AML-193 (cell line): Measurements from ENCODE around the gene HPS6.
A peak's percentile ranks its signal among the peaks of the same experiment; 100 is the strongest.
"Not testable (repeated sequence)": the region's sequence is repeated elsewhere in the genome, so short reads cannot be mapped to it uniquely, and the experiment has no call there.

ENCODE experiments used
- DNase-seq, 2 experiments: peaks; one replicate each; lab custom pipeline; 2025; lab: John Stamatoyannopoulos, UW

The HPS6 gene

DNA sequence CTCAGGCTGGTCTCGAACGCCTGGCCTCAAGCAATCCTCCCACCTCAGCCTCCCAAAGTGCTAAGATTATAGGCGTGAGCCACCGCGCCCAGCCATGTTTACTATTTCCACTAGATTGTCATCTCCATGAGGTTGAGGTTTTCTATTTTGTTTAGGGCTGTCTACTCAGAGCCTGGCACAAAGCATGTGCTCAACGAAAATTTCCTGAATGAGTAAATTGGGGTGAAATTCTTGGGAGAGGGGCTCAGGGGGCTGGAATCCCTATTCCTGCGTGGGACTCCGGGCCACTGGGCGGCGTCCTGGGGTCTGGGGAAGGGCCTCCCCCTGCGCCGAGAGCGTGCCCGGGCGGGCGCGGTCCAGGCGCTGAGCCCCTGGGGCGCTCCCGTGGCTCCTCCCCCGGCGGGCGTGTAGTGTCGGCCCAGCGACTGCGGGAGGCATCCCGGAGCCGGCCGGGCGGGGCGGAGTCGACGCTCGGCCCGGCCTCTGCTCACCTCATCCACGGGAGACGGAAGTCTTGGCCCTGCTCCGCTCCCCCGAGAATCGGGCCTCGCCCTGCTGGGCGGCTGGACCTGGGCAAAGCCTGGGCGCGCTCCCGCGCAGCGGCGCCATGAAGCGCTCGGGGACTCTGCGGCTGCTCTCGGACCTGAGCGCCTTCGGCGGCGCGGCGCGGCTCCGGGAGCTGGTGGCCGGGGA, at the start of gene HPS6:
HPS6 (plus strand) TSS at position 482 of the 693 bp plus-strand sequence; CDS start at position 608, 126 bp downstream.
- DNase-seq: peak; percentile 83 to 89

DNA sequence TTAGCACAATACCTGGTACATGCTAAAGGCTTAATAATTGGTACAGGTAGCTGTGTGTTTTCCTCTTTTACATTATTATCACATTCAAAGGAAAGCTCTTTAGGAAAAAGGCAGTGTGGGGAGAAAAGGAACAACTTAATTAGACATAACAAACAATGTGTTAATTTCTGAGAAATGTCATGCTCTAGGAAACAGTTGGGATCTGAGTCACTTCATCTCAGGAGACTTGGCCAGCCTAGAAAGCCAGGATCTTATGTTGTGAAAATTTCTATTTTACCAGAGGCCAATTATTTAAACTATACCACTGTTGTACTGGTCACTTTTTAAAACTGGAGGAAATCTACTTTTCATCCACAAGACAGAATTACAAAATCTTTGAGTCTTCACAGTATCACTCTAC, 48.7 kb upstream of the HPS6 start:
- no peak for DNase-seq

DNA sequence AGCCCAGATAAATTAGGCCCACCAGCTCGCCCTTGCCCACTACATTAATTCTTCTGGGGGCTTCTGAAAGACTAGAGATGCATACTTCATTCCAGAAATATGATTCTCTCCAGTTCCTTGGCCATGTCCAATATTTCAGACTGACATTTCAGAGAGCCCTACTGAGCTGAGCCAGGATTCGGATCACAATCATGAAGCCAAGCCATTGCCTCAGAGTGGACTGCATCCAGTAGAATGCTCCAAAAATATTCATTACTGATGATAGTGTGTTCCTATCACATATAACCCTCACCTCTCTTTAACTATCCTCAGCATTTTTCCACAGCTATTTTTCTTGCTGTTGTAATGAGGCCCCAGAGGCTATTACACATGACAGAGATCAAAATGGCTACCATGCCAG, 47.9 kb upstream of the HPS6 start:
- DNase-seq: no peak

DNA sequence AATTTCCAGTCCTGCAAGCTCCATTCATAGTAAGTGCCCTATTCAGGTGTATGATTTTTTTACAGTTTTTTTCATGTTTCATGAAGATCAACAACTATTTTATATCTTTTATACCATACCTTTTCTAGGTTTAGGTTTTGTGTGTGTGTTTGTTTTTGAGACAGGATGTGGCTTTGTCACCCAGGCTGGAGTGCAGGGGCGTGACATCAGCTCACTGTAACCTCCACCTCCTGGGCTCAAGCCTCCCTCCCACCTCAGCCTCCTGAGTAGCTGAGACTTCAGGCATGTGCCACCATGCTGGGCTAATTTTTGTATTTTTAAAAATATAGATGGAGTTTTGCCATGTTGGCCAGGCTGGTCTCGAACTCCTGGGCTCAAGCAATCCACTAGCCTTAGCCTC, 44.2 kb upstream of the HPS6 start:
- DNase-seq: no peak

DNA sequence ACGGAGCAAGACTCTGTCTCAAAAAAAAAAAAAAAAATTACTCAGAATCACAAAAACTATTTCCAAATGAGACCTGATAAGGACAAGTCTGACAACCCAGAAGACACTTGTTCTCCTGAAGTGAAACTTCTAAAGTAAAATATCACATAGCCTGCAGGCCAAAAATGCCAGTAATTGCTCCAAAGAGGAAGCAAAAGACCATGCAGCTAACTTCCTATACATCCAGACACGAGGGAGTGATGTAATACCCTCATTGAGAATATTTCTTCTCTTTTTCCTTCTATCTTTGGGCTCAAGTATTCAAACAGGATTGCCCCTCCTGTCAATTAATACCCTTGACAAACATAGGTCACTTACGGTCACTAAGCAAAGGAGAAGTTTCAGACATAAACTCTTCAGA, 40.4 kb upstream of the HPS6 start:
- peak; percentile 75 to 76 for DNase-seq

DNA sequence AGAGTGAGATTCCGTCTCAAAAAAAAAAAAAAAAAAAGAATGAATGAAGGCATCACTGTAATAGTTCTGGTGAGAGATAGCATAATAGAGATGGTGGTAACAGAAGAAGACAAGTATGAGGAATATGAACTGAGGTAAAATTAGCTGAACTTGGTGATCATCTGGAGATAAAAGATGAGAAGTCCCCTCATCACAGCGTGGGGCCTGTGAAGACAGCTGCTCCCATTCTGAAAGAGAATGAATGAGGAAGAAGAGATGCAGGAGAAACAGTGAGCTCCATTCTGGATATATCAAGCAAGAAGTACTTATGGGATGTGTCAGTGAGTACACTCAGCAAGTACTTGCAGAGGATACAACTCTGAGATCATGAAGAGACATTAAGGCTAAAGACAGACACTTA, 37.9 kb upstream of the HPS6 start:
- no peak for DNase-seq

DNA sequence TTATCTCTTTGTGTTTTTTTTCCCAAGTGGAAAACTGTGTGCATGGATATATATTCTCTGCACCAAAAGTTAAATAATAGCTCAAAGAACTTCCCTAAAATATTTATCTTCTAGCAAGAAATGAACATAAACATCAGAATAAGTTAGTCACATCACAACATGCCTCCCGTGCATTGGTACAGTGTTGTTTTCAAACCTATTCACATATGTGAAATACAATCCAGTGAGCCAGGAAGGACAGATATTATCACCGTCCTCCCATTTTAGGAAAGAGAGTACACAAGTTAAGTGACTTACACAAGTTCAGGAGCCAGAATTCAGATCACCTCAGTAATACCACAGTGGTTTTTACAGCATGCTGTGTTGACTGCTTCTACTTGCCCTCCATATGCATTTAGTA, 31.4 kb upstream of the HPS6 start:
- no peak for DNase-seq

DNA sequence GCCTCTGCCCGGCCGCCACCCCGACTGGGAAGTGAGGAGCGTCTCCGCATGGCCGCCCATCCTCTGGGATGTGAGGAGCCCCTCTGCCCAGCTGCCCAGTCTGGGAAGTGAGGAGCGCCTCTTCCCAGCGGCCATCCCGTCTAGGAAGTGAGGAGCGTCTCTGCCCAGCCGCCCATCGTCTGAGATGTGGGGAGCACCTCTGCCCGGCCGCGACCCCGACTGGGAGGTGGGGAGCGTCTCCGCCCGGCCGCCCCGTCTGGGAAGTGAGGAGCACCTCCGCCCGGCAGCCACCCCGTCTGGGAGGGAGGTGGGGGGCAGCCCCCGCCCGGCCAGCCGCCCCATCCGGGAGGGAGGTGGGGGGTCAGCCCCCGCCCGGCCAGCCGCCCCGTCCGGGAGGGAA, 29.3 kb upstream of the HPS6 start:
- not testable (repeated sequence) for DNase-seq

DNA sequence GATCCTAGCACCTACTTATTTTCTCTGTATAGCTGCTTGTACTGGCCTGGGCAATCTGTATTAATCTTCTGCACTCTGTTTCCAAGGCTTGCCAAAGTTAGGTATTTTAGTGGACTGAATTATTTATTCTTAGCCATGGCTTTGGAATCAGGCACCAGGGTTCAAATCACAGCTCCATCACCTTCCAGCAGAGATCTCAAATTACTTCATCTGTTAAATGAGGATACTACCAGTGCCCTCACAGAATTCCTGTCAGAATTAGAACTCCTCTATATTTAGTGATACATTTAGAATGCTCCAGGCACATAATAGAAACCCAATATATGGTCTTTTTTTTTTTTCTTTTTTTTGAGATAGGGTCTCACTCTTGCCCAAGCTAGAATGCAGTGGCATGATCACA, 26.7 kb upstream of the HPS6 start:
- no peak for DNase-seq

DNA sequence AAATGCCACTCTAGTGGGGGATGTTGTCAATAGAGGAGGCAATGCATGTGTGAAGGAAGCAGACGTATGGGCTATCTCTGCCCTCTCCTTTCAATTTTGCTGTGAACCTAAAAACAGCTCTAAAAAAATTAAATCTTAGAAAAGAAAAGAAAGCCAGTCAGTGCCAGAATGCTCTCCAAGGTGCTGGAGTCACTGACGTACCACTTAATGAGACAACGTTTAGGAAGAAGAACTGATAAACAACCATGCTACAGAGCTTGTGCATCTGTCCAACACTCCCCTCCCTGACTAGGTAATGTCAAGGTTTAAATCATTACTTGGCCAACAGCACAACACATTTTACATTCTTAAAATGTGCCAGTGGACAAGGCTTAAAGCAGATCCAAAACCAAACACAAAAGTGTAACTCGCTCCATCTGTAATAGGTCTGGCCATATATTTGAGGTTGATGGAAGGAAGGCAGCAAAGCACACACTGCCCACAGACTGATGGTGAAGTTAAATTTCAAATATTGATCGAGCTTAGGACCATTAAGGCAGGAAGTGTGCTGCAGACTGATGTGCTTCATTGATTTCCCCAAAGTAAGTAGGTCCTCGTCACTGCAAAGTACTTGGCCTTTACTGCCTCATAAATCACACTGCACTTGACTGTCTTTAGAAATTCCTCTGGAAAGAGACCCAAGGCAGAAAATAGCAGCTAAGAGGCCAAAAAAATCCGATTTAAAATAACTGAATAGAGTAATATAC, 24.7 kb upstream of the HPS6 start:
- no peak for DNase-seq

DNA sequence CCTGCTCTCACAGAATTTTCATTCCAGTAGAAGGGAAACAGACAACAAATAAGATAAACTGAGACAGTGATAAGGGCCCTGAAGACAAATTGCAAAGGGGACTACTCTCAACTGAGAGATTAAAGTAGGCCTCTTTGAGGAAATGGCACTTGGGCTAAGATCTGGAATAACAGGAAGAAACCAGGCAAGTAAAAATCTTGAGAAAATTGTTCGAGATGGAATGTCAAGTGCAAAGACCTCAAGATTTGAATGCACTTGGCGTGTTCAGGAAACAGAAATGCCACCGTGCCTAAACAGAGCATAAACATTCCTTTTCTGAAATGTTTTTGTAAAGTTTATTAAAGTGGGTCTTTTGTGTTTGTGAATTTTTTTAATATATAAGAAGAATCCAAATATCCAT, 19.9 kb upstream of the HPS6 start:
- DNase-seq: no peak

DNA sequence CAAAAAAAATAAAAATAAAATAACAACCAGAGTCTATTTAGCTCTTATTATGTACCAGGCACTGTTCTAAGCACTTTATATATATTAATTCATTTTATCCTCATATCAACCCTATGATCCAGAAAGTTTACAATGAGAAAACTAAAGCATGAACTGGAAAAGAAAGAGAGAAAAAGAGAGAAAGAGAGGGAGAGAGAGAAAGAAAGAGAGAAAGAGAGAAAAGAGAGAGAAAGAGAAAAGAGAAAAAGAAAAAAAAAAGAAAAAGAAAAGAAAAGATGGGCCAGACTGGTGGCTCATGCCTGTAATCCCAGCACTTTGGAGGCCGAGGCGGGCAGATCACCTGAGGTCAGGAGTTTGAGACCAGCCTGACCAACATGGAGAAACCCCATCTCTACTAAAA, 19.1 kb upstream of the HPS6 start:
- DNase-seq: no peak

DNA sequence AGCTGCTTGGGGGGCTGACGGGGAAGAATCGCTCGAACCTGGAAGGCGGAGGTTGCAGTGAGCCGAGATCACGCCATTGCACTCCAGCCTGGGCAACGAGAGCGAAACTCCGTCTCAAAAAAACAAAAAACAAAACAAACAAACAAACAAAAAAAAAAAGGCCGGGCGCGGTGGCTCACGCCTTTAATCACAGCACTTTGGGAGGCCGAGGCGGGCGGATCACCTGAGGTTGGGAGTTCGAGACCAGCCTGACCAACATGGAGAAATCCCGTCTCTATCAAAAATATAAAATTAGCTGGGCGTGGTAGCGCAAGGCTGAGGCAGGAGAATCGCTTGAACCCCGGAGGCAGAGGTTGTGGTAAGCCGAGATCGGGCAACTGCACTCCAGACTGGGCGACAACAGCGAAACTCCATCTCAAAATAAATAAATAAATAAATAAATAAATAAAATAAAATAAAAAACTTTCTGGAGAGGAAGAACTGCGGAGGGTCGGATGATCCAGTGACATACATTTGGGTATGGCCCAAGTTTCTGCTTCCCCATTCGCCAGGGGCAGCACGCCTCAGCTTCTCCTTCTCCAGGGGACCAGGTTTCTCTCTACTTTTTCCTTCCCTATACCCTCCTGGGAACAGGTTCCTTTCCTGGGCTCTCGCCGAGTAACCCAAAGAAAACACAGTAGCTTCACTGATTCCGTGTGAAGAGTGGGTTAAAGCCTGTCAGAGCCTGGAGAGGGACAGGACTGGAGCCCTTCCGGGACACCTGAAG, 10.1 kb upstream of the HPS6 start:
- DNase-seq: peak; percentile 22 to 32

DNA sequence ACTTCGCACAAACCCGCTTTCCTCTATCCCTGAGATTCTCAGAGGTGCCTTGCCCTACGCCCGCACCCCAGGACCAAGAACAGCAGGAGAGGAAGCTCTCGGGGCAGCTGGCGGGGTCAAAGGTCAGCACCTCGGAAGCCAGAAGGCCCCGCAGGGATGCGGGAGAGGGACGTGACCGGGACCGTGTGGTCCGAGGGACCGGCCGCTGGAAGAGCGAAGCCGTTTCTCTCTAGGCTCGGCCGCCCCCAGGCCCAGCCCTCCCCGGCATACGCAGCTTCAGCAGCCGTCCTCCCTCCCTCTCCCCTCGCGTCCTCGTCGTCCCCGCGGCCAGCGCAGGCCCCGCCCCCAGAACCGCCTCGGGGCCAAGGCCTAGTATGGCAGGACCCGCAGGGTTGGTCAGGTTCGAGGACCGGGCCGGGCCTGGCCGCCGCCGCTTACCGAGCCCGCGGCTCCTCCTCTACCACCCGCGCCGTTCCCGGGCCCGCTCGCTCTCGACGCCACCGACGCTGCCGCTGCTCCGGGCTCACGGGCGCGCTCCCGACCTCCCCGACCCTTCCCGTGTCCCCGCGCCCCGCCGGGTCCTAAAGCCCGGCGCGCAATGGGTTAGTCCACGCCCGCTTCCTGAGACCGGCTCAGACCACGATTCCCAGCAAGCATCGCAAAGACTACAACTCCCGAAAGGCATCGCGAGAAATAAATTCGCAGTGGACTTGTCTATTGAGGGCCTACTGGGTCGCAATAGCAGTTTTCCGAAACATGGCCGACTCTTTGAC, 9.3 kb upstream of the HPS6 start, which contains the start of gene ARMH3:
ARMH3 (minus strand) TSS at position 527 of the 773 bp plus-strand sequence. CDS start 16,059 bp downstream, outside the sequence.
- DNase-seq: peak; percentile 93 to 95

DNA sequence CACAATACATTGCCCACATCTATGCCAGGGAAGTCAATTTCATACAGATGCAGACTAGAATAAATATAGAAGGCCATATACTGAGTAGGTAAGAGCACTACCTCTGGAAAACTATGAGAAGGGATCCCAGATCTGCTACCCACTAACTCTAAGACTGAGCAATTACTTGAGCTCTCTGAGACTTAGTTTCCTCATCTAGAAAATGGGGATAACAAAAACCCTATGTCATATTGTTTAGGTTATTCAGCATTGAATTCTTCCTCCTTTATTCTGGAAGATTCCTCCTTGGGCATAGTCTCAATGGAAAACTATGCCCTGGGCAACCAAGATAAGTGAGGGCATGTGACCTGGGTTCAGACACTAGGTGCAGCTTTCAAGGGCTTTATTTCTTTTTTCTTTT, 5.2 kb upstream of the HPS6 start:
- no peak for DNase-seq

DNA sequence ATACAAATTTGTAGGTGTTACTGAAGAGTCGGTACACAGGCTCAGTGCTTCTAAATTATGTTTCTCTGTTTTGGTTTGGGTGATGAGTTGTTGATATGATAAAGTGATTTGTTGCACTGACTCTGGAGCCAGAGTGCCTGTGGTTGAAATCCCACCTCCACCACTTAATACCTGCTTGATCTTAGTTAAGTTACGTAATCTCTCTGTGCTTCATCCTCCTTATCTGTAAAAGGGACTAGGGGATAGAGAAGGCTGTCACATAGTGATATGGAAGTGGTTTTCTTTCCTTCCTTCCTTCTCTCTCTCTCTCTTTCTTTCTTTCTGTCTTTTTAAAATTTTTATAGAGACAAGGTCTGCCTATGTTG, 664 bp upstream of the HPS6 start:
- DNase-seq: no peak

DNA sequence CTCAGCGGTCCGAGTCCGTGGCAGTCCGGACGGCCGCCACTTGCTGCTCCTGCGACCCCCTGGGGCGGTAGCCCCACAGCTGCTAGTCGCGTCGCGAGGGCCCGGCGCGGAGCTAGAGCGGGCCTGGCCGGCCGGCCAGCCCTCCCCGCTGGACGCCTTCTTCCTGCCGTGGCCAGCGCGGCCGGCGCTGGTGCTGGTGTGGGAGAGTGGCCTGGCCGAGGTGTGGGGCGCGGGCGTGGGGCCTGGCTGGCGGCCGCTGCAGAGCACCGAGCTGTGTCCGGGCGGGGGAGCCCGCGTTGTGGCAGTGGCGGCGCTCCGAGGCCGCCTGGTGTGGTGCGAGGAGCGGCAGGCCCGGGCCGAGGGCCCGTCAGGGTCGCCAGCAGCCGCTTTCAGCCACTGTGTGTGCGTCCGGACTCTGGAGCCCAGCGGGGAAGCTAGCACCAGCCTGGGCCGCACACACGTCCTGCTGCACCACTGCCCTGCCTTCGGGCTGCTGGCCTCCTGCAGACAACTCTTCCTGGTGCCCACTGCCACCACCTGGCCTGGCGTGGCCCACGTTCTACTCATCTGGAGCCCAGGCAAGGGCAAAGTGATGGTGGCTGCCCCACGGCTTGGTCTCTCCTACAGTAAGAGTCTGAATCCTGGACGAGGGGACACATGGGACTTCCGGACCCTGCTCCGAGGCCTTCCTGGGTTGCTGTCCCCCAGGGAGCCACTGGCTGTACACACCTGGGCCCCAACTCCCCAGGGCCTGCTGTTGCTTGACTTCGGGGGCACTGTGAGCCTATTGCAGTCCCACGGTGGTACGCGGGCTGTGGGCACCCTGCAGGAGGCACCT, 631 bp downstream of the HPS6 start:
- peak; percentile 10 to 12 for DNase-seq

DNA sequence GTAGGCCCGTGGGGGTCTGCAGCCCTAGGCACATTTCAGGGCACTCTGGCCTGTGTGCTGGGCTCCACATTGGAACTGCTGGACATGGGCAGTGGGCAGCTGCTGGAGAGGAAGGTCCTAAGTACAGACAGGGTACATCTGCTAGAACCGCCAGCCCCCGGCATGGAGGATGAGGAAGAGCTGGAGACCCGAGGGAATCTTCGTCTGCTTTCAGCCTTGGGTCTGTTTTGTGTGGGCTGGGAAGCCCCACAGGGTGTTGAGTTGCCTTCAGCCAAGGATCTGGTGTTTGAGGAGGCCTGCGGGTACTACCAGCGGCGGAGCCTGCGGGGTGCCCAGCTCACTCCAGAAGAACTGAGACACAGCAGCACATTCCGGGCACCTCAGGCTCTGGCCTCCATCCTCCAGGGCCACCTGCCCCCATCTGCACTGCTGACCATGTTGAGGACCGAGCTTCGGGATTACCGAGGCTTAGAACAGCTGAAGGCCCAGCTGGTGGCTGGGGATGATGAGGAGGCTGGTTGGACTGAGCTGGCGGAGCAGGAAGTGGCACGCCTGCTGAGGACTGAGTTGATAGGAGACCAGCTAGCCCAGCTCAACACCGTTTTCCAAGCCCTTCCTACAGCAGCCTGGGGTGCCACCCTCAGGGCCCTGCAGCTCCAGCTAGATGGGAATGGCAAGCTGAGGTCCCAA, 1.4 kb downstream of the HPS6 start:
- no peak for DNase-seq

DNA sequence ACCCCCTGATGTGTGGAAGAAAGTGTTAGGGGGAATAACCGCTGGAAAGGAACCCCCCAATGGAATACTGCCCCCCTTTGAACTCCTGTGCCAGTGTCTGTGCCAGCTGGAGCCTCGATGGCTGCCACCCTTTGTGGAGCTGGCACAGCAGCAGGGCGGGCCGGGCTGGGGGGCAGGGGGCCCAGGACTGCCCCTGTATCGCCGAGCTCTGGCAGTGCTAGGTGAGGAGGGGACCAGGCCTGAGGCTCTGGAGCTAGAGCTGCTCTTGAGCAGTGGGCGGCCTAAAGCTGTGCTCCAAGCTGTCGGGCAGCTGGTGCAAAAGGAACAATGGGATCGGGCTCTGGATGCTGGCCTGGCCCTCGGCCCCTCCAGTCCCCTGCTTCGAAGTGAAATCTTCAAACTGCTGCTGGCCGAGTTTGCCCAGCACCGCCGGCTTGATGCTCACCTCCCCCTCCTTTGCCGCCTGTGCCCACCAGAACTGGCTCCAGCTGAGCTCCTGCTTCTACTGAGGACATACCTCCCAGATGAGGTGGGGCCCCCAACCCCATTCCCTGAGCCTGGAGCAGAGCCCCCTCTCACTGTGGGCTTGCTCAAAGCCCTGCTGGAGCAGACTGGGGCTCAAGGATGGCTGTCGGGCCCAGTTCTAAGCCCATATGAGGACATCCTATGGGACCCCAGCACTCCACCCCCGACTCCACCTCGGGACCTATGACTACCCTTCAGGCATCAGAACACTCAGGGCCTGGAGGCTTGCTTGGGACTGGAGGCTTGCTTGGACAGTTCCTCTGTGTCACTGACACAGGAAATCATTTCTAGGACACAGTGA, 2.2 kb downstream of the HPS6 start:
- no peak for DNase-seq

DNA sequence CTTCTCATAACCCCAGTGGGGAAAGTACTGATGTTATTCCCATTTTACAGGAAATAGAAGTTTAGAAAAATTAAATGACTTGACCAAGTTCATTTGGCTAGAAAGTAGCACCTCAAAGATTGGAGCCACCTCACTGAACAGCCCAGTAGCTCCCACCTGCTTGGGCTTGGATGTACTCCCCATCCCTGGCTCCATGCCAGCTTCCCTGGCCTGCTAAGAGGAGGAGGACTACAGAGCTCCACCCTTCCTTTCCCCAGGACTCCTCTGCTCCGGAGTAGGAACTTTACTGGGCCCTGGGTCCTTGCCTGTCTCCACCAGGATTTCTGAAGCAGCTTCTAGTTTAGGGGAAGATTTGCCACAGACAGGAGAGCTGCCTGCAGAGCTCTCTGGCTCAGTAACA, 3.1 kb downstream of the HPS6 start:
- DNase-seq: no peak
